Endodermal cell (in vitro differentiated cells): ENCODE measurements around the gene ODF2. TPM values are rescaled to one million over a fixed set of nuclear protein-coding genes. Genes with fewer than 3 reads are reported as not detected.

Experiments
- DNase-seq: peaks from one replicate; pipeline ENCODE4 v3.0.0-alpha.2; 2017
- H3K27ac ChIP-seq: 2 replicates; pipeline ENCODE4 v1.5.1; 2013; ENCODE audit warnings: mild to moderate bottlenecking, low read depth, low read length, moderate library complexity
- H3K27me3 ChIP-seq: 2 replicates; pipeline ENCODE4 v1.6.1; 2013; ENCODE audit warnings: mild to moderate bottlenecking, low read length, moderate library complexity; ENCODE audit not compliant: insufficient read depth, control insufficient read depth, poor library complexity, severe bottlenecking
- H3K36me3 ChIP-seq: 2 replicates; pipeline ENCODE4 v1.7.0; 2013; ENCODE audit warnings: mild to moderate bottlenecking, low read length, moderate library complexity; ENCODE audit not compliant: control insufficient read depth, insufficient read depth
- H3K4me1 ChIP-seq: one replicate; pipeline ENCODE4 v1.7.0; 2013; ENCODE audit warnings: low read length; ENCODE audit not compliant: control insufficient read depth, insufficient read depth
- H3K4me3 ChIP-seq: 2 replicates; pipeline ENCODE4 v1.5.1; 2013; ENCODE audit warnings: mild to moderate bottlenecking, low read length, moderate library complexity
- H3K9ac ChIP-seq: 2 replicates; pipeline ENCODE4 v1.6.1; 2013; ENCODE audit warnings: mild to moderate bottlenecking, low read length, moderate library complexity; ENCODE audit not compliant: poor library complexity, severe bottlenecking; ENCODE audit errors: extremely low read depth
- H3K9me3 ChIP-seq: 2 replicates; pipeline ENCODE4 v1.6.1; 2013; ENCODE audit warnings: mild to moderate bottlenecking, low read length, moderate library complexity; ENCODE audit not compliant: control insufficient read depth
- H3K27ac Mint-ChIP-seq: 2 replicates; pipeline ENCODE4 v1.8.0; 2020; ENCODE audit warnings: mixed read lengths
- H3K27me3 Mint-ChIP-seq: 2 replicates; pipeline ENCODE4 v1.8.0; 2021; ENCODE audit warnings: mild to moderate bottlenecking, mixed read lengths; ENCODE audit not compliant: insufficient read depth
- H3K36me3 Mint-ChIP-seq: 2 replicates; pipeline ENCODE4 v1.8.0; 2020; ENCODE audit warnings: low read depth, mixed read lengths
- H3K4me1 Mint-ChIP-seq: 2 replicates; pipeline ENCODE4 v1.8.0; 2020; ENCODE audit warnings: mixed read lengths
- H3K4me3 Mint-ChIP-seq: 2 replicates; pipeline ENCODE4 v1.8.0; 2020; ENCODE audit warnings: mild to moderate bottlenecking, moderate library complexity, mixed read lengths
- H3K9me3 Mint-ChIP-seq: 2 replicates; pipeline ENCODE4 v1.8.0; 2020; ENCODE audit warnings: mild to moderate bottlenecking, mixed read lengths
- WGBS, 2 experiments: methylation state at CpG; one replicate each; pipeline versions ENCODE4 v1.1.5 to v1.1.7; 2013; ENCODE audit warnings: missing lambda C conversion rate in 2 of 2, mixed read lengths in 1 of 2; ENCODE audit not compliant: insufficient coverage in 1 of 2, insufficient read length in 1 of 2; 5-methylcytosine and 5-hydroxymethylcytosine counted together
- total RNA-seq, 2 donors: library from RNA; stranded (reverse); fragmentation: NEBNext Ultra II Directional in 1 of 2; extraction: Animal tissue kit (Norgen Biotek cat#: 25700) in 1 of 2; gene quantifications; 2 replicates in 1 of 2; 3 replicates in 1 of 2; pipeline ENCODE4 v1.2.1, GENCODE V29; 2021
- TF ChIP-seq, protein P1 (sequence below): fragments of 200-600 bp; sonication (generic); conservative IDR thresholded peaks from 2 replicates; pipeline ENCODE4 v1.5.0; 2021; ENCODE audit warnings: antibody characterized with exemption, mild to moderate bottlenecking

ODF2 gene
- total RNA-seq, 2 donors from 2014 or later, result 34.5 to 48.7 TPM

DNA sequence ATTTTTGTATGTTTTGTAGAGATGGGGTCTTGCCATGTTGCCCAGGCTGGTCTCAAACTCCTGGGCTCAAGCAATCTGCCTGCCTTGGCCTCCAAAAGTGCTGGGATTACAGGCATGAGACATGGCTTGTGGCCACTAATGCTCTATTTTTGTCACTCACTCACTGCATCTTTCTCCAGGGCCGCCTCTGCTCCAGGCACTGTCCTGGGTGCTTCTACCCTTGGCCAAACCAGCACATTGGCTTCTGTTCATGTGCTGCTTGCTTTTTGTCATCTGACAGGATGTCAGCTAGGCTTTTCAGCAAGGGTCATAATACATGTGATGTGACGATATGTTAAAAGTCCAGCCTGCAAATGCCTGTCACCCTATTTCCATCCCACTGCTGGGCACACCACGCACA lies 3.2 kb downstream of the ODF2 start:
- peaks cover 42% of the 10 kb centered on the region for H3K36me3 ChIP-seq
- H3K9ac ChIP-seq, result no peak overlapping the region
- peaks cover 48% of the 10 kb centered on the region for H3K36me3 Mint-ChIP-seq
- no peak overlapping the region for H3K4me3 ChIP-seq
- no peak for DNase-seq
- H3K4me1 Mint-ChIP-seq, result peaks cover 9% of the 10 kb centered on the region
- H3K9me3 ChIP-seq, result no peaks in the 10 kb centered on the region
- no peak overlapping the region for H3K27ac Mint-ChIP-seq
- H3K4me1 ChIP-seq, result no peaks in the 10 kb centered on the region
- H3K27me3 ChIP-seq, result peaks cover 11% of the 10 kb centered on the region
- H3K27me3 Mint-ChIP-seq, result peaks cover 40% of the 10 kb centered on the region
- WGBS, 2 experiments, result 94 to 96% methylated on average over 3 of the region's 3 CpGs
- H3K4me3 Mint-ChIP-seq, result no peak overlapping the region
- TF ChIP-seq, protein P1, sequence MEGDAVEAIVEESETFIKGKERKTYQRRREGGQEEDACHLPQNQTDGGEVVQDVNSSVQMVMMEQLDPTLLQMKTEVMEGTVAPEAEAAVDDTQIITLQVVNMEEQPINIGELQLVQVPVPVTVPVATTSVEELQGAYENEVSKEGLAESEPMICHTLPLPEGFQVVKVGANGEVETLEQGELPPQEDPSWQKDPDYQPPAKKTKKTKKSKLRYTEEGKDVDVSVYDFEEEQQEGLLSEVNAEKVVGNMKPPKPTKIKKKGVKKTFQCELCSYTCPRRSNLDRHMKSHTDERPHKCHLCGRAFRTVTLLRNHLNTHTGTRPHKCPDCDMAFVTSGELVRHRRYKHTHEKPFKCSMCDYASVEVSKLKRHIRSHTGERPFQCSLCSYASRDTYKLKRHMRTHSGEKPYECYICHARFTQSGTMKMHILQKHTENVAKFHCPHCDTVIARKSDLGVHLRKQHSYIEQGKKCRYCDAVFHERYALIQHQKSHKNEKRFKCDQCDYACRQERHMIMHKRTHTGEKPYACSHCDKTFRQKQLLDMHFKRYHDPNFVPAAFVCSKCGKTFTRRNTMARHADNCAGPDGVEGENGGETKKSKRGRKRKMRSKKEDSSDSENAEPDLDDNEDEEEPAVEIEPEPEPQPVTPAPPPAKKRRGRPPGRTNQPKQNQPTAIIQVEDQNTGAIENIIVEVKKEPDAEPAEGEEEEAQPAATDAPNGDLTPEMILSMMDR, result no peak
- no peak overlapping the region for H3K27ac ChIP-seq
- H3K9me3 Mint-ChIP-seq, result no peaks in the 10 kb centered on the region

GRCh38 chr9:128469070-128469469 lies 13.3 kb downstream of the ODF2 start:
- H3K36me3 ChIP-seq, result peaks cover 34% of the 10 kb centered on the region
- no peak overlapping the region for H3K27ac ChIP-seq
- H3K27me3 ChIP-seq, result no peaks in the 10 kb centered on the region
- Mint-ChIP-seq H3K27ac (no peak overlapping the region), H3K4me3 (no peak overlapping the region), H3K27me3 (no peaks in the 10 kb centered on the region), H3K9me3 (no peaks in the 10 kb centered on the region), H3K36me3 (peaks cover 37% of the 10 kb centered on the region), H3K4me1 (no peaks in the 10 kb centered on the region)
- DNase-seq, result no peak
- no peak overlapping the region for H3K9ac ChIP-seq
- TF ChIP-seq, protein P1, result no peak
- H3K9me3 ChIP-seq, result no peaks in the 10 kb centered on the region
- no peak overlapping the region for H3K4me3 ChIP-seq
- H3K4me1 ChIP-seq, result no peaks in the 10 kb centered on the region
- WGBS, 2 experiments, result 95 to 100% methylated on average over 5 to 7 of the region's 7 CpGs

- no peaks in the 10 kb centered on the region for H3K4me1 Mint-ChIP-seq
- no peak overlapping the region for H3K27ac Mint-ChIP-seq
- peaks cover 43% of the 10 kb centered on the region for H3K36me3 Mint-ChIP-seq
- H3K9me3 Mint-ChIP-seq, result no peaks in the 10 kb centered on the region
- DNase-seq, result no peak
- Histone ChIP-seq H3K4me1 (no peaks in the 10 kb centered on the region), H3K36me3 (peaks cover 39% of the 10 kb centered on the region), H3K27ac (no peak overlapping the region), H3K4me3 (no peak overlapping the region), H3K9me3 (no peaks in the 10 kb centered on the region), H3K9ac (no peak overlapping the region), H3K27me3 (no peaks in the 10 kb centered on the region)
- H3K4me3 Mint-ChIP-seq, result no peak overlapping the region
- WGBS, 2 experiments, result 95 to 97% methylated on average over 5 of the region's 5 CpGs
- H3K27me3 Mint-ChIP-seq, result no peaks in the 10 kb centered on the region
- TF ChIP-seq, protein P1, result no peak
Measured at GRCh38 chr9:128470560-128470959, 14.8 kb downstream of the ODF2 start.
